ENCODE results near the gene TBC1D30. TPM values are rescaled to one million over a fixed set of nuclear protein-coding genes. Genes with fewer than 3 reads are reported as not detected.
"Not testable (repeated sequence)": the region's sequence is repeated elsewhere in the genome, so short reads cannot be mapped to it uniquely, and the experiment has no call there.

TBC1D30 gene
- polyA plus RNA-seq, 3 donors = 4.5 to 6.0 (median 4.9) TPM

- DNase-seq (ENCODE audit: low read depth in 3 of 3, low spot score in 2 of 3) = not testable (repeated sequence)
Observed at GRCh38 chr12:64848409-64848808, 24.0 kb downstream of the TBC1D30 start.

GRCh38 chr12:64858882-64859605, 34.6 kb downstream of the TBC1D30 start:
- no peak for DNase-seq (ENCODE audit: low read depth in 3 of 3, low spot score in 2 of 3)

GRCh38 chr12:64860446-64860998, 36.1 kb downstream of the TBC1D30 start:
- DNase-seq (ENCODE audit: low read depth in 3 of 3, low spot score in 2 of 3) = no peak

GRCh38 chr12:64864319-64864718, 39.9 kb downstream of the TBC1D30 start:
- no peak for DNase-seq (ENCODE audit: low read depth in 3 of 3, low spot score in 2 of 3)

GRCh38 chr12:64875186-64875585, 50.7 kb downstream of the TBC1D30 start:
- DNase-seq (ENCODE audit: low read depth in 3 of 3, low spot score in 2 of 3) = no peak

- DNase-seq (ENCODE audit: low read depth in 3 of 3, low spot score in 2 of 3) = no peak
Observed at GRCh38 chr12:64876388-64877071, 52.1 kb downstream of the TBC1D30 start.

GRCh38 chr12:64877363-64878004, 53.0 kb downstream of the TBC1D30 start:
- no peak for DNase-seq (ENCODE audit: low read depth in 3 of 3, low spot score in 2 of 3)

- DNase-seq (ENCODE audit: low read depth in 3 of 3, low spot score in 2 of 3) = no peak
Observed at GRCh38 chr12:64882687-64883086, 58.2 kb downstream of the TBC1D30 start.

- DNase-seq (ENCODE audit: low read depth in 3 of 3, low spot score in 2 of 3) = no peak
Observed at GRCh38 chr12:64883264-64884163, 59.1 kb downstream of the TBC1D30 start.

GRCh38 chr12:64884164-64884542, 59.7 kb downstream of the TBC1D30 start:
- no peak for DNase-seq (ENCODE audit: low read depth in 3 of 3, low spot score in 2 of 3)

GRCh38 chr12:64884728-64885127, 60.3 kb downstream of the TBC1D30 start:
- DNase-seq (ENCODE audit: low read depth in 3 of 3, low spot score in 2 of 3) = no peak

GRCh38 chr12:64889434-64890216, 65.2 kb downstream of the TBC1D30 start:
- no peak for DNase-seq (ENCODE audit: low read depth in 3 of 3, low spot score in 2 of 3)

GRCh38 chr12:64890873-64891468, 66.5 kb downstream of the TBC1D30 start:
- peak; percentile 56 to 60 (median 60) for DNase-seq (ENCODE audit: low read depth in 3 of 3, low spot score in 2 of 3)

- no peak for DNase-seq (ENCODE audit: low read depth in 3 of 3, low spot score in 2 of 3)
Observed at GRCh38 chr12:64891629-64892028, 67.2 kb downstream of the TBC1D30 start.

- no peak for DNase-seq (ENCODE audit: low read depth in 3 of 3, low spot score in 2 of 3)
Observed at GRCh38 chr12:64892561-64892960, 68.1 kb downstream of the TBC1D30 start.

- DNase-seq (ENCODE audit: low read depth in 3 of 3, low spot score in 2 of 3) = no peak
Observed at GRCh38 chr12:64893961-64894360, 69.5 kb downstream of the TBC1D30 start.

- no peak for DNase-seq (ENCODE audit: low read depth in 3 of 3, low spot score in 2 of 3)
Observed at GRCh38 chr12:64894827-64895475, 70.5 kb downstream of the TBC1D30 start.

GRCh38 chr12:64895526-64895925, 71.1 kb downstream of the TBC1D30 start:
- DNase-seq (ENCODE audit: low read depth in 3 of 3, low spot score in 2 of 3) = no peak

GRCh38 chr12:64900540-64900939, 76.1 kb downstream of the TBC1D30 start:
- no peak for DNase-seq (ENCODE audit: low read depth in 3 of 3, low spot score in 2 of 3)
